ENCODE measurements around the gene ACP1. TPM values are rescaled to one million over a fixed set of nuclear protein-coding genes. Genes with fewer than 3 reads are reported as not detected.
A peak's percentile ranks its signal among the peaks of the same experiment; 100 is the strongest.

ACP1 gene
- total RNA-seq, 1 donor from 2014 or later: 127 TPM

DNA sequence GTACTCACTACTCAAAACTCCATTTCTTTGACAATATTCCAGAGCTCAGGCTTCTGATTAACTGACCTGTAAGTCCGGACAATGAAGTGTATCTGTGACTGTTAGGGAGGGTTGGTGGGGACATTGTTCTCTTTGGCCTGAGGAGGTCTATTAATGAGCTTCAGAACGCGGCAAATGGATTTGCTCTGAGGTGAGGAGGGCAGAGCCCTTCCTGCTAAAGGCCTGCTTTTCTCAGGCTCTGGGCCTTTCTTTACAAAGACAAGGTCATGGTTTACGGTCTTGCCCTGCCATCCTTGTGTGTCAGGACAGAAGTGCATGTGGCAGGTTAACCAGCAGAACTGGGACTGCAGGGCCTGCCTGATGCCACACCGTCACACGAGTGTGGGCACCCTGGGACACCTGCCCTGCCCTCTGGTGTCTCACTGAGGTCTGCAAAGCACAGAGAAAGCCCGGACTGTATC, 15.9 kb downstream of the ACP1 start:
- peak; percentile 61 for DNase-seq (ENCODE audit: low read depth)

DNA sequence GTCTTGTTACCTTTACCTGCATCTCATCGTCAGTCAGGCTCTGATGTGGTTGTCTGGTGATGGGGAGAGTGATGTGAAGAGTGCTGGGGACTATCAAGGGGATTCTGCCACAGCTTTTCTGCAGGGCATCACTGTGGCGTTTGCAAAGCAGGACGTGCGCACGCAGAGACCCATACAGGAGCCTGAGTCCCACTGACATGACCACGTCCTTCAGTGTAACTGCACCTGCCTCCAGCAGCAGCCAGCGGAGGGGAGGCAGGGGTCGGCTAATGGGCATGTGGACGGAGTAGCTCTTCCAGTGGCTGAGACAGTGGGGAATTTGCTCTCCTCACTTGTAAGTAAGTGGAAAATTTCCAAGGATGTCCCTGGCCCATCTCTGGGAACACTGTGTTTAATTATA, 16.6 kb downstream of the ACP1 start:
- DNase-seq (ENCODE audit: low read depth): no peak

DNA sequence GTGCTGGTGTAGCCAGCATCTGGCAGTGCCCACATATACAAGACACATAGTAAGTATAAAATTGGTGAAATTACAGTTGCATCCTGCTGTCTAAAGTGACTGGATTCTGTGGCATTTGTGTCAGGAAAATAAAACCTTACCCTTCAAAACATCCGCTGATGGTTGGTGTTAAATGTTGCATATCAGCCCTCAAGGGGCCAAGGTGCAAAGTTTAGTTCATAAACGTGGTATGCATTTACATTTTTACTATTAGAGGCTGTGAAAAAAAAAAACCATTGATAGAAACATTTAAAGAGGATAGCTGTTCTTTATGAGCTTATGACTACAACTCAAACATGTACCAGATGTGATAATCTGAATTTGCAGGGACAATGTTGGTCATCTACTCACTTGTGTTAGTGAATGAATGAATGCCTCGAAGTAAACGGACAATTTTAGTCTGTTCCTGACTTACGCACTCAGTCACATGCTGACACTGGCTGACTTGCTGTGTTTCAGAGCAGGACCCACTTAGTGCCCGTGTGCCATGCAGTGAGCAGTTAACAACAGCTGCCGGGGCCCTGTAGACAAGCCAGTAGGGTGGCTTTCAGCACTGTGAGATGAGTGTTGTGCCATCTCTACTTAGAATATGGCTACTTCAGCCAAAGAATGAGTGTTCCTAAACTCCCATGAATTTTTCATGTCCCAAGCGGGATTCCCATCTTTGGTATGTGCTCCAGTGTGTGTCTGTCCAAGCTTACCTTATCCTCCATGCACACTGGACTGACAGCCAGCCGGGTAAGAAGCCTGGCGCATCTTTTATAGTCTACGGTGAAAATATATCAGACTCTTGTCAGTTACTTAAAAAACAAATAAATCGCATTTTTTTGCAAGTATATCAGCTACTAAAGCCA, 17.9 kb downstream of the ACP1 start:
- DNase-seq (ENCODE audit: low read depth): no peak

DNA sequence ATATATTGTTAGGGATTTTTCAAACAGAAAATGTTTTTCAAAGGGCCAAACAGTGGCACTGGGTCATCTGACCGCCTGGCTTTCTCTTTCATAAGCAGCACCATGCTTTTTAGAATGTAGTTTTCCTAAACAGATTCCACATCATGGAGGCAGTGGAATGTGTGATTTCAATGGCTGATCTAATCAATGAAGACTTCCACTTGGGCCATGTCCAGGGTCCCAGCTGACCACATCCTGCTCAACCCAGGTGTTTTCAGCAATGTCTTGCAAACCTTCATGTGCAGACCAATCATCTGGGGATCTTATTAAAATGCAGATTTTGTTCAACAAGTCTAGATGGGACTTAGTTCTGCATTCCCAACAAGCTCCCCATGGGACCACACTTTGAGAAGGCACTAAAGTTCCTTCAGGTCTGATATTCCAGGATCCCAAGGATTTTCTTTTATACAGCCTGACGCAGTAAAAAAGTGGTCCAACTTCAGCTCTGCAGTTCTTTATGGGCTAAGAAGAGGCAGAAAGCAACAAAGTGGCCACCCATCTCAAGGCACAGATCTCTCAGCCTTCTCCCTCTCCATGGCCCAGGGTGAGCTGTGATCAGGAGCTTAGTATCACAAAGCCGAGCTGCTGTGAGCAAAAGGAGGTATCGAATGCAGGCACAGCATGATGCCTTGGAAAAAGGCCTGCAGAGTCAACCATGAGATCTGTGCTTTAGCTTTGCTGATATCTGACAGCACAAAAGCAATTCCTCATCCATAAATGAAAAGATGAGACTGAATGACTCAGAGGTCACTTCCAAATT, 19.4 kb downstream of the ACP1 start:
- no peak for DNase-seq (ENCODE audit: low read depth)

DNA sequence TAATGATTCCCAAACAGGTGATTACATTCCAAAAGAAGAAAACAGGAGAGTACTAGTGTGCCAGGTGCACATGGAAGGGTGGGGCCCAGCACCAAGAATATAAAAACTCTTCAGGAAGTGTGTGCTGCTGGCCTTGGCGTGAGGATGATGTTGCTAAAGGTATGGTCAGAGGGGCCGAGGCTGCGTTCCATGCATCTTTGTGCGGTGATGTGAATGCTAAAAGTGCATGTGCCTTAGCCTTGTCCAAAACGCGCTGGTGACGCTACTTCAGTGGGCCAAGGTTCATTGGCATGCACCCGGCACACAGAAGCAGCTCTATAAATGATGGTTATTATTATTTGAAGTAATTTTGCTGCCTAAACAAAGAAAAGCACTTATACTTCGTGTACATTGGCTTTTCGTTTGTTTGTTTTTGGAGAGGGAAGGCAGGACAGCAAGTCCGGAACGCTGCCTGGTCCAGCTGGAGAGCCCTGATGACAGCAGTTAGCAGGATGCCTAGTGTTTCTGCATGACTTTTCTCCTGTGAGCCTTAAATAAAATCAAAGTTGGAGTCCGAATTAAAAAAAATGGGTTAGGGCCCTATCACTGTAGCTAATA, 20.2 kb downstream of the ACP1 start:
- no peak for DNase-seq (ENCODE audit: low read depth)

DNA sequence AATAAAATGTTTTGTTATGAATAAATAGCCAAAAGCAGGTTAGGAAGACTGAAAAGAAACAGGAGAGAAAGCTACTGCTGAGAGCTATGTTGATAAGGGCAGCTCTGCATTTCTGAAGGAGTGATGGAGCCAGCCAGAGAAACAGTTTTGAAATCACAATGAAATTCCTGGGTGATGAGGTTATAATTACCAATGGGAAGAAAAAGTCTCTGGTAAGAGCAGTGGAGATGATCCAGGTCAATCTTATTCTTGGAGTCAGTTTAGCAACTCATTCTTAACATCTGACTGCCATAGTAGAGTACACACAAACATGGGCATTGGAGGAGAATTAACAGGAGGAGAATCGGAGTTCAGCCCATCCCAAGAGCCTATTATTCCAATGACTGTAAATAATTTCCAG, 20.8 kb downstream of the ACP1 start:
- peak; percentile 67 for DNase-seq (ENCODE audit: low read depth)

DNA sequence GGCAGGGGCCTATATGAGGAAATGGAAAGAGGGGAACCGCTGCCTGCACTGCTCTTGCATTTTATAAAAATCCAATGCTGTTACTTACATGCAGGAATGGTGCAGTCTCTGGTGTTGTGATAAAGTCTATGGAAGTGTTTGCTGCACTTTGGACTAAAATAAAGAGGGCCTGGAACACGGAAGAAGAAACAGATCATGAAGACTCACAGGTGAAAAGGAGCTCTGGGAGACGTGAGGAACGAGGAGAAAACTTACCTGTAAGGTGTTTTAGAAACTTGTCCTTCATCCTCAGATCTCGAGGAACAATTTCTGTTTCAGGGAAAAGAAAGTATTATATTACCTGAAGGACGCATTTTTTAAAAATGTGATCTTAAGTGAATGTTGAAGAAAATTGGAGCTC, 21.3 kb downstream of the ACP1 start:
- DNase-seq (ENCODE audit: low read depth): no peak

DNA sequence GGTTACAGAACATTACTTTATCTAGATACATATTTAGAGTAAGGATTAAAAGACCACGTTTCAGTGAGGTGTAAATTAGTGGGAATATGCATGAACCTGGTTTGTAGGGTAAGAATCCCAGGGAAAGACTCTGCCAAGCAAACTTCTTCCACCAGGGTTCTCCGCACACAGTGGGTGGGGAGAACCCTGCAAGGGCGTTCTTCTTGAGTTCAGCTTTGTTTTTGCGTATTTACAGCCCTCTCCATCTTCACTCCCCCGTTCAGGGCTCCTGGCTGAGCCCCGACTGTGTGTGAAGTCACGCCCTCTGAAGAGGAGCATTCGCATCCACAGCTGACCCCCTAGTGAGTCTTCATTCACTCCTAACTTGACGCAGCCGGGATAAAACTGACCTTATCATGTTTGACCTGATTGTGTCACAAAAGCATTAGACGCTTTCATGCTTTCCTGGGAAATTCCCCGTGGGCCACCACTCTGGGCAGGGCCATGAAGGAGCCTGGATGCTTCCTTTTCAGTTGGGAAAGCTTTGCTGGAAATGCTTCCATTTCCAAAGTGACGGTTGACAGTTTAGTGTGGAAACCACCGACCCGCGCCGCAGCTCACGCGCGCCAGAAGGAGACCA, 22.1 kb downstream of the ACP1 start:
- no peak for DNase-seq (ENCODE audit: low read depth)

DNA sequence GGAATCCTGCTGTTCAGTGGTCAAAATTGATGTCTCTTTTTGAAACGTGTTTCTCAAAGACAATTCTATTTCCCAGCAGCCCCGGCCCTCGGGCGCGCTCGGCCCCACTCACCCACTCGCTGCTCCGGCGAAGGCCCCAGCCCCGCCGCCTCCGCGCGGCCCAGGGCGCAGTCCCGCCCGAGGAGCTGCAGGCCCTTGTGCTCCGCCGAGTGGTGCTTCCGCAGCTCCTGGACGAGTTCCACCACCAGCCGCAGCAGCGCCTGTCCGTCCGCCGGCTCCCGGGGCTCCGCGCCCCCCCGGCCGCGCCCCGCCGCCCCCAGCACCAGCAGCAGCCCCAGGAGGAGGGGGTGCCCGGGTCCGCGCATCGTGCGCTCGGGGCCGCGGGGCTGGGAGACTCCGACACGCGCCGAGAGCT, 22.7 kb downstream of the ACP1 start:
- no peak for DNase-seq (ENCODE audit: low read depth)

DNA sequence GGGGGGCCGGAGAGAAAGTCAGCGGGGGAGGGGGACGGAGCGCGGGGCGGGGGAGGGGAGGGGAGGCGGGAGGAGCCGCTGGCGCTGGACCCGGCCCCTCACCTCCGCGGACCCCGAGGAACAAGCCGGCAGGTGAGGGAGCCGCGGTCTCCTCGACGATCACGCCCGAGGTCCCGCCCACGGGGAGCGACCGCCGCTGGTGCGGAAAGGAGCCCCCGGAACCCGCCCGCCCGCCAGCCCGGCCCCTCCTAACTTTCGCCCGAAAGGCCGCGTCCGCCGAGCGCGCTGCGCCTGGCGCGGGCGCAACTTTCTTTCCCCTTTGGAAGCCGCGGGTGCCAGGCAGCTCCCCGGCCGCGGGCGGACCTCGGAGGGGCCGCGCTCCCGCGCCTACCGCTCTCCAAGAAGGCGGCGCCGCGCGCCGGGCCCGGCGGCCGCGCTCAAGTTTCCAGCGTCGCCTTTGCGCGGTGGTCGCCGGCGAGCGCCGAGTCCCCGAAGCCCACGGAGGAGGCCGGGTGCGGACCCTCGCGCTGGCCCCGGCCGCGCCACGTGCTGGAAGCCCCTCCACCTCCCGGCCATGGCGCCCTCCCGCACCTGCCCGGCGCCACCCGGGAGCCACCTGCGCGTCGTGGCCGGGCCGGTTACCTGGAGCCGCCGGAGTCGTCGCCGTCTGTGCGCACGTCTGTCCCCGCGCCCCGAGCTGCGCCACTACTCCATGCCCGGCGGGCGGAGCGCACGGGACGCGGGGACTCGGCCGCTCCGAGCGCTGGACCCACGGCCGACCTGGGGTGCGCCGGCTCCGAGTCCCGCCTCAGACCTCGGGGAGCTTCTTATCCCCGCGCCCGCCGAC, 23.4 kb downstream of the ACP1 start, which contains the start of gene ALKAL2:
TSS of gene ALKAL2 (minus strand) at position 181 of the 847 bp plus-strand sequence. CDS start 256 bp downstream, outside the sequence.
- DNase-seq (ENCODE audit: low read depth): no peak

DNA sequence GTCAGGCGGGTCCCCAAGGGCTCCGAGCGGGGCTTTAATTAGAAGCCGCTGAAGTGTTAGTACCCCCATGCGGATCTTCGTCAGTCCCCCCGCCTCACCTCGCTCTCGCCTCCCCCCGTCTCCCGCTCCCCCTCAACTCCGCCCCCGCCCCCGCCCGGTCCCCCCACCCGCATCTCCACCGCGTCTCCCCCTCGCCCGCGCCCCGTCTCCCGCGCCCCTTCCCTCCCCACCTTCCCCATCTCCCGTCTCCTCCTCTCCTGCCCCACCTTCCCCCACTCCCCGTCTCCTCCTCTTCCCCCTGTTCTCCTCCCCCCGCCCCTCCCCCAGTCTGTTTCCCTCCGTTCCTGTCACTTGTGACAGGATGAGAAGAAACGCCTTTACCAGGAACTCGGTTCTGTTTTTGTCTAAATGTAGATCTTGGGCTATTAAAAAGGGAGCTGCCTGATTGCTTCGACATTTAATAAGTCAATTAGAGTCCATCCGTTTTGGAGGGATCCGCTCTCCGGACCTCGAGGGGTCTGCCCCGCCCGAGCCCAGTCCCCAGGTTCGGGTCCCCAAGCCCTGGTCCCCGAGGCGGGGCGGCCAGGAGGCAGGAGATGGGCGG, 24.1 kb downstream of the ACP1 start:
- DNase-seq (ENCODE audit: low read depth): no peak

DNA sequence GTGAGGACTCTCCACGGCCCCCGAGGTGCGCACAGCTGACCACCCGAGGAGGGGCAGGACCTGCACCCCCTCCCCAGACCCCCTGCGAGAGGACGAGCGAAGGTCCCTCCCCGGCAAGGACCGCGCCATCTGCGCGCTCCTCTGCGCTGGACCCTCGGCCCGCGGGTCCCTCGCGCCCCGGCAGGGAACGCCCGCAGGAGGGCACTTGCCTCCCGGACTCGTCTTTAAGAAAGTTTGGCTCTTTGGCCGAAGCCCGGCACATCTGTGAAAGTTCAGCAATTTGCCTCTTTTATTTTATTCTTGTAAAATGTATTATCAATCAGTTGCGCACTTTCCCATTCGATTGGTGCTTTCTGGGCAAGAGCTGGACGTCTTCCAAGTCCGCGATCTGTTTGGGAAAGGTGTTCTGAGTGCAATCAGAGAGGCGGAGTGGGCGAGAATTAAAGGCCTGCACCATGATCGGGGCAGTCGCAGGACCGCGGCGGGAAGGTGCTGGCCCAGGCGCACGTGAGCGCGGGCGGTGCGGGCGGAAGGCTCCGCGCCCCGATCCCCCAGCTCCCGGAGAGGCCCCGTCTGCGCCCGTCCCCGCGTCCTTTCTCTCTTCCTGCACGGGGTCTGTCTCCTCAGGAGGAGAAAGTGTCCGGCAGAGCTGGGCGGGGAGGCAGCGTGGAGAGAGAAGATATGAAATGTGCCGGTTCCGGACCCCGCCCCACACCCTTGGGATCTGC, 24.8 kb downstream of the ACP1 start:
- no peak for DNase-seq (ENCODE audit: low read depth)

DNA sequence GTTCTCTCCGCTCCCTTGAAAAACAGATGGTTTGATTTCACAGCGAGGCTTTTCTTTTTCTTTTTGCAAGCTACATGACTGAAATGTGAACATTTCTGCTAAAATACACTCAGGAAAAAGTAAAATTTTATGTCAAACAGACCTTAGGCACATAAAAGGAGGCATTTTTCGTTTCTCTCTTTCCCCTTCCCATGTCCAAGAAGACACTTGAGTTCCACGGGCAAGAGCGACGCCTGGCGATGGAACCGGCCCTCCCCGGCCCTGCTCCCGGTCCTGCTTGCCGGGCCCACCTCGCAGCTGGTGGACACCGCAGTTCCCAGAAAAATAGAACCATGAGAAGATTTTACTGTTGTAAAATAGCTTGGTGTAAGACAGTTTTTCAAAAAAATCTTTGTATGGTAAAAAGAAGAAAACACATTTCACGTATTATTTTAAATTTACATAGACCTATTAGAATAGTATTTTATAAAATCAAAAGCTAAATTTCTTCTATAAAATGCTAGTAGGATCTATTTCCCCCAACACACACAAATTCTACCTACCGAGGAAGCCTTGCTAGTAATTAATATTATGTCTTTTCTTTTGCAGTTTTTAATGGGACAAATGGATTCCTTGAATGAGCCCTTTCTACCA, 25.5 kb downstream of the ACP1 start:
- peak; percentile 61 for DNase-seq (ENCODE audit: low read depth)

DNA sequence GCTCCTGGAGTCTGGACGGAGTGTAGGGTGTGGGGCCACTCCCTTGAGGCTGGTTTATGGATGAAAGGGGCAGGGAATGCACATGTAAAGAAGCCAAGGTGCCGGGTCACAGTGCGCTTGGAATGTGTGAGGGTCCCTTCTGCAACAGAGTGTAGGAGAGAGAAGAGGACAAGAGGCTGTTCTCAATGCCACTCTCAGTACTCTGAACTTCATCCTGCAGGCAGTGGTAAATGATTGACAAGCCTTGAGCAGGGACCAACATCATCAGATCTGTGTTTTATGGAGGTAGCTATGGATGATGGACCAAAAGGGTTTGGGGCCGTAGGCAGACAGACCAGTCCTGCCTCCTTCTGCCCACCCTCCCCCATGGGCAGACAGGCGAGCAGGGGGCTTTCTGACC, 30.3 kb downstream of the ACP1 start:
- DNase-seq (ENCODE audit: low read depth): no peak

DNA sequence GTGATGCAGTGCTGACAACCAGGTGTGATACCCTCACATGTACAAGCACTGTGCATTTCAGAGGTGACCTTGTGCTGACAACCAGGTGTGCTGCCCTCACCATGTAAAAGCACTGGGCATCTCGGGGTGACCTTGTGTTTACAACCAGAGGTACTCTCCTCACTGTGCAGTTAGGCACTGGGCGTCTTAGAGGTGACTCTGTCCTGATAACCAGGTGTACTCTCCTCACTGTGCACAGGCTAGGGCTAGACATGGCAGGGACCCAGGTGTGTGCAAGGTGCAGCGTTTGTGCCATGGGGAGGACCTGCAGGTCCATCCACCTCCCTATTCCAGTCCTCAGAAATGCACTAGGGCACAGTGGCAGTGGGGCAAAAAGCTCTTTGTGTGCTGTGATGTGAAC, 31.6 kb downstream of the ACP1 start:
- DNase-seq (ENCODE audit: low read depth): no peak

DNA sequence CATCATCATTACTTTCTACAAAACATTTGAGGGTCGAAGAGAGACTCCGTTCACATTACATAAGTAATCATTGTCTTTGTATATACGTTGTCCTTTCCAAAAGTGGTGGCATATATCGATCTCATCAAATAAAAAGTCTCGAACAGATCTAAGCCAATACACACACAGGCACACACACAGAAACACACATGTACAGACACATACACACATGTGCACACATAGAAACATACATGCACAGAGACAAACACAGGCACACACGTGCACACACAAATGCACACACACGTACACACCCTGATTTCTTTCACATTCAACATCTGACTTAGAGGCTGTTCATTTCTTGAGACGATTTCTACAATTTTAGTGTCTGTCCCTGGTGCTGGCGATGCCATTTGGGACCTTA, 40.6 kb downstream of the ACP1 start:
- no peak for DNase-seq (ENCODE audit: low read depth)

DNA sequence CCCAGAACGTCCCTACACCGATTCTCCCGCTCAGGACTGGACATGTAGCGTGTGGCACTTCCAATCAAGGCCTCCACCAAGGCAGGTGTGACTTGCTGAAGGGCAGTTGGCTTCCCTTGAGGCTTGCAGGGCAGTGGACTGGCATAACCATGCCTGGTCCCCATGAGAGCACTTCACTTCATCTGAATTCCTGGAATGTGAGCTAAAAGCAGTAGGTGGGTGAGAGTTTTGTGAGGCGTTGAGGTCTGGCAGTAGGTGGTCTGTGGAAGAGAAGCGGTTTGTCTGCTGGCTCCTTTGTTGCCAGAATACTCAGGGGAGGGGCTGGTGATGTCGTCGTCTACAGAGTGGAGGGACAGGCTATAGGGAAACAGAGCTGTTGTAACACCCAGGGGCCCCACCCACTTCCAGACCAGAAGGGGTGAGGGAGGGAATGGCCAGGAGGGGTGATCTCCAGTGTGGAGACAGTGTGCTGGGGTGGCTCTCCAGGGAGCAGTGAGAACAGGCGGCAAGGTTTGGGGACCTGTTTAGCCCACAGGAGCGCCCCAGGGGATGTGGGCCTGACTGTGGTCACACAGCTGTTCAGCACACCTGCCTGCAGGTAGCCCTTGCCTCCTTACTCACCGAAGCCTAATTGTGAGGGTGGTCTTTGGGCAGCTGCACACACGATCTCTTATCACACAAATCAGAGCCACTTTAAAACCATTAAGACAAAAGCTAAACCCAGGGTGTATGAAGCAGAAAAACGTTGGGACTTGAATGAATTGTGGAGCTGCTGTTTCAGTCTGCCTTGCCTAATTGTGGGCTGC, 44.6 kb downstream of the ACP1 start:
- no peak for DNase-seq (ENCODE audit: low read depth)

DNA sequence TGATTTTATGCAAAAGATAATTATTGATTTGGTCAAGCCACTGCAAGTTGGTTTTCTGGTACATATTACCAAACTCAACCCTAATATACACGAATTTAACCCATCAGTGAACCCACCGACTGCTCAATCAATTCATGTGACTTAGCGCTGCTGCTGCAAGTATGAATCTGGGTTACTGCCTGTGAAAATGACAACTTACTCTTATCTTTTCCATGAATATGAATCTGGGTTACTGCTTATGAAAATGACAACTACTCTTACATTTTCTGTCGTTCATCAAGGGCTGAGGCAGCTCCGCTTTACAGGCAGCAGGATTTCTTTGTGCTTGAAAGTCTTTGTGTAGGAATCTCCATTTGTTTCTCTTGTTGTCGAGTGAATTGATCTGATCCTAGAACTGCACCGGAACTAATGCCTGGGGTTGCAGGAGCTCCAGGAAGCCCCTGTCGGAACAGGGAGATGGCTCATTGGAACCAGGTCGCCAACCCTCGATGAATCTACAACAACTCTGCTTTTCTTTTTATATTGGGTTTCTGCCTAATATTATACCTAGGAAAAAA, 45.3 kb downstream of the ACP1 start:
- DNase-seq (ENCODE audit: low read depth): no peak

Data from renal cortical epithelial cell (primary cell).